Activated CD8-positive, alpha-beta T cell treated with anti-CD3 and anti-CD28 coated beads for 36 hours (primary cell): ENCODE measurements around the gene AGO3. TPM values are rescaled to one million over a fixed set of nuclear protein-coding genes. Genes with fewer than 3 reads are reported as not detected.

Source experiments
- ATAC-seq: fragments of 200-7000 bp; cut with Tn5 transposase; one replicate; pipeline ENCODE4 v1.10.0; 2021; ENCODE audit warnings: mild to moderate bottlenecking, moderate library complexity
- CTCF ChIA-PET: fragments of 350-600 bp; sonication (Branson Sonifier 250); formaldehyde crosslinking; loops from one replicate; lab custom pipeline; 2021; ENCODE audit warnings: antibody characterized with exemption; lab: Charles Lee
- POLR2A ChIA-PET: fragments of 350-600 bp; sonication (Branson Sonifier 250); formaldehyde crosslinking; loops from one replicate; lab custom pipeline; 2021; ENCODE audit warnings: antibody characterized with exemption; lab: Charles Lee
- DNase-seq: peaks from one replicate; pipeline ENCODE4 v3.0.0-alpha.2; 2020
- H3K27ac Mint-ChIP-seq: one replicate; pipeline ENCODE4 v1.8.0; 2021; ENCODE audit warnings: mild to moderate bottlenecking, mixed read lengths
- H3K27me3 Mint-ChIP-seq: one replicate; pipeline ENCODE4 v1.8.0; 2021; ENCODE audit warnings: mixed read lengths
- H3K36me3 Mint-ChIP-seq: one replicate; pipeline ENCODE4 v1.8.0; 2021; ENCODE audit warnings: low read depth, mixed read lengths
- H3K4me1 Mint-ChIP-seq: one replicate; pipeline ENCODE4 v1.8.0; 2021; ENCODE audit warnings: low read depth, mixed read lengths
- H3K4me3 Mint-ChIP-seq: one replicate; pipeline ENCODE4 v1.8.0; 2021; ENCODE audit warnings: mild to moderate bottlenecking, moderate library complexity, mixed read lengths
- H3K9me3 Mint-ChIP-seq: one replicate; pipeline ENCODE4 v1.8.0; 2021; ENCODE audit warnings: mixed read lengths
- intact Hi-C: fragments of 100-400 bp; cut with micrococcal nuclease; formaldehyde crosslinking; loops from one replicate; pipeline ENCODE4 v1.10.0; 2022
- total RNA-seq, 2 experiments: library from RNA; stranded (reverse); gene quantifications; one replicate each; pipeline ENCODE4 v1.2.3, GENCODE V29; 2021
- TF ChIP-seq, protein P1 (sequence below): fragments of 200-600 bp; IDR thresholded peaks from one replicate; pipeline ENCODE4 v1.8.0; 2022; ENCODE audit warnings: antibody characterized with exemption, mild to moderate bottlenecking

AGO3 gene
- total RNA-seq, 2 experiments from 2014 or later = 27.7 to 30.0 TPM

DNA sequence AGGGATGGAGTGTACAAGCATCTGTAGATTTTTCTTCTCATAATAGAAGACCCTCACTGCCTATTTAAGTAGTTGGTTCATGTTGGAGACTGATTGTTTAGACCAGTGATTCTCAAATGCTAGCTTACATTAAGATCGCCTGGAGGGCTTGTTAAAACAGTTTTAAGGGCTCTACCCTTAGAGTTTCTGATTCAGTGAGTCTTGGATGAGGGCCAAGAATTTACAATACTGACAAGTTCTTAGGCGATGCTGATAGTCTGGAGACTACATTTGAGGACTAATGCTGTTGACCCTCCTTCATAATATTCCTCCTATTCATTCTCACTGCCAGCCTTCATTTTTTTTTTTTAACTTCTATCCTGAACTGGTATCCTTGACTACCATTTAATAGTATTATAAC lies 15.2 kb upstream of the AGO3 start:
- intact Hi-C loops = no loop called here
- Mint-ChIP-seq H3K9me3 (no peaks in the 10 kb centered on the region), H3K36me3 (peaks cover 48% of the 10 kb centered on the region), H3K27me3 (no peaks in the 10 kb centered on the region), H3K4me1 (no peaks in the 10 kb centered on the region), H3K27ac (no peak overlapping the region), H3K4me3 (no peak overlapping the region)
- ATAC-seq (no peak), DNase-seq (no peak)
- TF ChIP-seq, protein P1, sequence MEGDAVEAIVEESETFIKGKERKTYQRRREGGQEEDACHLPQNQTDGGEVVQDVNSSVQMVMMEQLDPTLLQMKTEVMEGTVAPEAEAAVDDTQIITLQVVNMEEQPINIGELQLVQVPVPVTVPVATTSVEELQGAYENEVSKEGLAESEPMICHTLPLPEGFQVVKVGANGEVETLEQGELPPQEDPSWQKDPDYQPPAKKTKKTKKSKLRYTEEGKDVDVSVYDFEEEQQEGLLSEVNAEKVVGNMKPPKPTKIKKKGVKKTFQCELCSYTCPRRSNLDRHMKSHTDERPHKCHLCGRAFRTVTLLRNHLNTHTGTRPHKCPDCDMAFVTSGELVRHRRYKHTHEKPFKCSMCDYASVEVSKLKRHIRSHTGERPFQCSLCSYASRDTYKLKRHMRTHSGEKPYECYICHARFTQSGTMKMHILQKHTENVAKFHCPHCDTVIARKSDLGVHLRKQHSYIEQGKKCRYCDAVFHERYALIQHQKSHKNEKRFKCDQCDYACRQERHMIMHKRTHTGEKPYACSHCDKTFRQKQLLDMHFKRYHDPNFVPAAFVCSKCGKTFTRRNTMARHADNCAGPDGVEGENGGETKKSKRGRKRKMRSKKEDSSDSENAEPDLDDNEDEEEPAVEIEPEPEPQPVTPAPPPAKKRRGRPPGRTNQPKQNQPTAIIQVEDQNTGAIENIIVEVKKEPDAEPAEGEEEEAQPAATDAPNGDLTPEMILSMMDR = no peak
- ChIA-PET POLR2A (interaction anchor here (1.6 to 1.7 kb wide), 2 partner anchors 9 to 16 kb away, joined by 5 to 7 read pairs; partner anchors contain the start of gene AGO3), CTCF (no interaction called here)

DNA sequence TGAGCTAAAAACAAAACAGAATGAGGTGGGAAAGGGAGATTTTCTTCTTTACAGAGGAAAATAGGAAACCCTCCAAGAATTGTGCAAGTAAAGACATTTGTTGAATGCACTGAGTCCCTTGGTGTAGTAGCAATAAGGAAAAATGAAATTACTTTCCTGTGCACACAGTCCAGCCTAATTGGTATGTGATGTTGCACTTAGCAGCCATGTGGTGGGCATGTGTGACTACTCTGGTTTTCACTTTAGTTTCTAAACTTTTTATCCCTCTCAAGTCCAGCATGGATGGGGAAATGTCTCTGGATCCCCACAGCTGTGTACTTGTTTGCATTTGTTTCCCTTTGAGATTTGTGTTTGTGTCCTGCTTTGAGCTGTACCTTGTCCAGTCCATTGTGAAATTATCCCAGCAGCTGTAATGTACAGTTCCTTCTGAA lies 7.1 kb upstream of the AGO3 start:
- DNase-seq = no peak
- intact Hi-C loops = no loop called here
- Mint-ChIP-seq H3K4me3 (no peak overlapping the region), H3K4me1 (no peaks in the 10 kb centered on the region), H3K27ac (no peak overlapping the region), H3K9me3 (no peaks in the 10 kb centered on the region), H3K27me3 (no peaks in the 10 kb centered on the region), H3K36me3 (peaks cover 15% of the 10 kb centered on the region)
- ChIA-PET POLR2A (interaction anchor here (0.6 kb wide), 1 partner anchor 286 kb away, joined by 4 read pairs; no protein-coding TSS in a partner anchor), CTCF (no interaction called here)
- TF ChIP-seq, protein P1 = no peak
- no peak for ATAC-seq

DNA sequence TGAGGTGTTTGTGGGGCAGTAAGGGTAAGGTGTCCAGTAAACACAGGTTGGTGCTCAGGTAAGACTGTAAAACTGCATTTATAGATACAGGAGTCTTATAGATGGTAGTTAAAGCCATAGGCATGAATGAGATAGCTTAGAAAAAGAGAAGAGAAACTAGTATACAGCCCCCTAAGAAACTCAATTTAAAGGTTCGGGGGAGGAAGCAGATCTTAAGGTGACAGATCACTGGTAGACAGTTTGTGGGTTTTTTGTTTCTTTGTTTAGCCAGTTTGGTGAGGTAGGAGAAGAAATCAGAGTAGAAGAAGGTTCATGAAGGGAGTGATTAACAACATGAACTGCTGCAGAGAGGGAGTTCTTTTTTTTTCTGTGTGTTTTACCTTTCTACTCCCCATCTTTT lies 6.1 kb upstream of the AGO3 start:
- ChIA-PET POLR2A (interaction anchor here (0.6 kb wide), 1 partner anchor 156 kb away, joined by 3 read pairs; no protein-coding TSS in a partner anchor), CTCF (no interaction called here)
- Mint-ChIP-seq H3K27ac (no peak overlapping the region), H3K4me1 (peaks cover 5% of the 10 kb centered on the region), H3K9me3 (no peaks in the 10 kb centered on the region), H3K4me3 (no peak overlapping the region), H3K36me3 (peaks cover 11% of the 10 kb centered on the region), H3K27me3 (no peaks in the 10 kb centered on the region)
- TF ChIP-seq, protein P1 = no peak
- DNase-seq (no peak), ATAC-seq (no peak)
- intact Hi-C loops = no loop called here

DNA sequence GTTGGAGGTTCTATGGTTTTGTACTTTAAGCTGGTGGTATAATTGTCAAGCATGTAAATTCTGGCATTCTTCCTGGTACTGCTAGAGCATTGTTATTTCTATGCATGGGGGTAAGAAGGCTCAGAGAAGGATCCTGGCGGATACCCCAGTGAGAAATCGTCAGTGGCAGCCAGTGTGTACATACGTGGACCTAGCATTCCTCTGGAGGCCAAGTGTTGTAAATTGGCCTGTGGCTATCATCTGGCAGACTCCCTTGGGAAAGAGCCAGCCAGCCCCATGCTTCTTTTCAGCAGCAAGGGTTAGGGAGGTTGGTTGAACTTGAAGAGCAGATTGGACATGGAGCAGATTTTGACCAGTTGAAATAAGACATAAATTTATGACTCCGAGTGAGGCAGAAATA lies 5.2 kb upstream of the AGO3 start:
- ATAC-seq = no peak
- Mint-ChIP-seq H3K9me3 (no peaks in the 10 kb centered on the region), H3K4me3 (no peak overlapping the region), H3K27ac (no peak overlapping the region), H3K36me3 (peaks cover 6% of the 10 kb centered on the region), H3K4me1 (peaks cover 8% of the 10 kb centered on the region), H3K27me3 (no peaks in the 10 kb centered on the region)
- TF ChIP-seq, protein P1 = no peak
- intact Hi-C loops = no loop called here
- CTCF ChIA-PET = no interaction called here
- POLR2A ChIA-PET = no interaction called here
- no peak for DNase-seq

DNA sequence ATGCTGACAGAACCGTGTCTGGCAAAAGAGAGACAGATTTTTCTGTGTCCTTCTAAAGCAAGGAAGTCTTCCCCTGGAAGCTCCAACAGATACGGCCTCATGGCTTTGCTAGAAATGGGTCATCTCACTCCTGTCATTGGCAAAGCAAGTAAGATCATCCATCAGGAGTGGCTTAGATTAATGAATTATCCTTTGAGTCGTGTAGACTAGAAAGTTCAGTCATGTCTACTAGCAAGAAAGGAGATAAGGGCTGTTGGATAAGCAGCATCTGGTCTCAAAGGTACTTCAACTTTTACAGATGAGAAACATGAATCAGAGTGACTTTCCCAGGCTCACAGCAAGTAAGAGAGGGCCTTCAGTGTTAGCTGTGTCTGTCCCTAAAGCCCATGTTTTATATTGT lies 3.4 kb upstream of the AGO3 start:
- TF ChIP-seq, protein P1 = no peak
- no peak overlapping the region for H3K27ac Mint-ChIP-seq
- CTCF ChIA-PET = no interaction called here
- H3K4me3 Mint-ChIP-seq = no peak overlapping the region
- DNase-seq (no peak), ATAC-seq (no peak)
- intact Hi-C loops = no loop called here
- no peaks in the 10 kb centered on the region for H3K27me3 Mint-ChIP-seq
- POLR2A ChIA-PET = interaction anchor here (1.5 kb wide), 1 partner anchor 10 kb away, joined by 5 read pairs; no protein-coding TSS in a partner anchor
- H3K4me1 Mint-ChIP-seq = peaks cover 15% of the 10 kb centered on the region
- H3K36me3 Mint-ChIP-seq = peaks cover 3% of the 10 kb centered on the region
- no peaks in the 10 kb centered on the region for H3K9me3 Mint-ChIP-seq
